T-helper 22 cell (primary cell): ENCODE data around the gene SLC6A17.

Experiments used
- DNase-seq: peaks from one replicate; pipeline ENCODE4 v3.0.0-alpha.2; 2020; ENCODE audit warnings: low read depth

The SLC6A17 gene

GRCh38 chr1:110174961-110175360 is 24.7 kb downstream of the SLC6A17 start:
- no peak for DNase-seq

DNA sequence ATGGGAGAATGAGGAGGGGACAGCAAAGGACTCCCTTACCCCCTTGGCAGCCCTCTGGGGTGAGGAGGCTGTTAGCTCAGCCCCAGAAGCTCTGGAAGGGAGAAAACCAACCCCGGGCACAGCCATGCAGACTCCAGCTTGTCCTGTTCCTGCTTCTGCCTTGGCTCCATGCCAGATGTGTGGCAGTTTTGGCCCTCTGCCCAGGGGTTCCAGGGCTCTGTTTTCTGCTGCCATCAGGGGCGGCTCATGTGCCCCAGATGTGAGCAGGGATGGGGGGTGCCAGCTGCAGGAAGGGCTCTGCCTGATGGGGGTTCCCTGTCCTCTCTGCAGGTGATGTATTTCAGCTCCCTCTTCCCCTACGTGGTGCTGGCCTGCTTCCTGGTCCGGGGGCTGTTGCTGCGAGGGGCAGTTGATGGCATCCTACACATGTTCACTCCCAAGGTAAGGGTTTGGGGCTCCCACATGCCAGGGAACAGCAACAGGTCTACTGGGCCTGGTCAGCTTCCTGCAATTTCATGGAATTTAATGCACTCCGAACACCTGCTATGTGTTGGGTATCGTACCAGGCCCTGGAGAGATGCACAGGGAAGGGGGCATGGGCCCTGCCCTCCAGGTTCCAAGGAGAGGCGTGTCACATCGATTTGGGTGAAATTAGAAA is 26.1 kb downstream of the SLC6A17 start:
- no peak for DNase-seq

GRCh38 chr1:110177775-110178174 is 27.5 kb downstream of the SLC6A17 start:
- DNase-seq, result no peak

DNA sequence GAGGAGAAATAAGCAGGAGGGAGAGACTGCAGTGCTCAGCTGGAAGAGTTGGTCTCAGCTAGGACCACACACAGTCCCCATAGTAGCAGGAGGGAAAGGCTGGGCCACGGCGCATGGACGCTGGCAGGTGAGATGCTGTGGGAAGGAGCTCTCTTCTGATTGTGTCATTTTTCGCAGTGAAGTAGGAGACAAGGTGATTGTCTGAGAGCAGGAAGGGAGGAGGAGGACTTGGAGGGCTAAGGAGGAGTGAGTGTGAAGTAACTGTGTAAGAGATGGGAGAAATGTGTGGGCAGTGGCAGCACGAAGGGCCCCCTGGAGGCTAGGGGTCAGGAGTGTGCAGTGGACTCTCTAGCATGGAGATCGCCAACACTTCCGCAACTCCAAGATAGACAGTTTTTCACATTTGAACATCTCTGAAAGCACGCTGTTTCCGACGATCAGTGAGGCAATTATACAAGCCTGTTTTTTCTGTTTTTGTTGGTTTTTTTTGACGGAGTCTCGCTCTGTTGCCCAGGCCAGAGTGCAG is 33.4 kb downstream of the SLC6A17 start:
- no peak for DNase-seq

DNA sequence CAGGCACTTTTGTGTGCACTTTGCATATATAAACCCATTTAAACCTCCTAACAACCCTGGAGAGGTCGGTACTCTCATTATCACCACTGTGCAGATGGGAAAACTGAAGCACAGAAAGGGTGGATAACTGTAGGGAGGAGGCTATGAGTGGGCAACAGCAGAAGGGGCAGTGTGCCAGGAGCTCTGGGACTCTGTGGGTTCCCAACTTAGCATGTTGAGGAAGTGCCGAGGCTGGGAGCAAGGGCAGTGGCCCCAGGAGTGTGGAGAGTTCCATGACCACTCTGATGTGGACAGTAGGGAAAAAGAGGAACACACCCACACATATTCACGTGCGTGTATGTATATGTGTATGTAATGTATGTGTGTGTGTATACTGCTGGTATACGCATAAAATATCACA is 34.2 kb downstream of the SLC6A17 start:
- no peak for DNase-seq

- no peak for DNase-seq
Measured at GRCh38 chr1:110185181-110185580, 34.9 kb downstream of the SLC6A17 start.

GRCh38 chr1:110186558-110186957 is 36.3 kb downstream of the SLC6A17 start:
- DNase-seq, result no peak

DNA sequence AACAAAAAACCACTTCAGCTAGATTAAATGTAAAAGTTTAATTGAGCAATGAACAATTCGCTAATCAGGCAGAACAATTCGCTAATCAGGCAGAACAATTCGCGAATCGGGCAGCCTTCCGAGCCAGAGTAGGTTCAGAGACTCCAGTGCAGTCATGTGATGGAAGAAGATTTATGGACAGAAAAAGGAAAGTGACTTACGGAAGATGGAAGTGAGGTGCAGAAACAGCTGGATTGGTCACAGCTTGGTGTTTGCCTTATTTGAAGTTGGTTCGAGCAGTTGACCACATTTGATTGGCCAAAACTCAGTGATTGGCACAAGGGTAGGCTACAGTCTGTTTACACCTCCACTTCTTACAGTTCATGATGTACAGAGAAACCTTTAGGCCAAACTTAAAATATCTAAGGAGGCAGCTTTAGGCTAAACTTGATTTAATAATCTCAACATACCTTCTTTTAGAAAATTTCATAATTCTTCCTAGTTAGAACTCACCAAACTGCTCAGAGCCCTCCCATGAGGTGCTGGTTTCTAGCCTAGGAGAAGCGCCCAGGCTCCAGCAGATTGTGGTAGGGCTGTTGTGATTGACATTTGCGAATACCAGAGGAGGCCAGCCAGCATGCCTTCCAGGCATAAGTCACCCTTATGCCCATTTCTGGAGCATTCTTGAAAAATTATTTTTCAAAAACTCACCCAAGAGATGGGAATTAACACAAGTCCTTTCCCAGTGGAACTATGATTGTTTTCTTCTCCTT is 37.0 kb downstream of the SLC6A17 start:
- no peak for DNase-seq

- DNase-seq, result no peak
Measured at GRCh38 chr1:110188035-110188618, 37.8 kb downstream of the SLC6A17 start.

- DNase-seq, result no peak
Measured at GRCh38 chr1:110189181-110189580, 38.9 kb downstream of the SLC6A17 start.

DNA sequence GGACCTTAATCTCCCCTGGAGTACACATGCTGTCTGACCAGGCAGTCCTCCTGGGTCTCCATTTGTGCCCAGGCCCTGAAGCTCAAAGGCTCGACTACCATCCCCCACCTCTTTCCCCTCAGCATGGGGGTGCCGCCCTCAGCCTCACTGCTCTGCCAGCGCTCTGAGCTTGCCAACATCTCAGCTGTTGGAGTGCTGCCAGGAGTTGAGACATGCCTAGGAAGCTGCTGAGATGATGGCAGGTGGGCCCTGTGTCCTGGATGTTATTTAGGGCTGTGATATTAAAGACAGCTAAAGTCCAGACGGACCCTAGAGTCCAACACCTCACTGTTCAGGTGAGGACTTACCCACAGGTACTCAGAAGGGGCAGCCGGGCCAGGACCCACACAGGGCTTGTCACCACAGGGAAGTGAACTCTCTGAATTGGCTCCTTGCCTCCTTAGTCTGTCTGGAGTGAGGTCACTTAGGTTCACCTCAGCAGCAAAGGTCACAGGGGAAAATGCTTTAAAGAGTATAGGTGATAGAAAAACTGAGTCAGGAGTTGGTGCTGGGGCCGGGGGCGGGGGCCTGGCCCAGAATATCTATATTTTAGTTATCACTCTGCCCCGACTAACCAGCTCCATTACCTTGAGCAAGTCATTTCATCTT is 40.1 kb downstream of the SLC6A17 start:
- DNase-seq, result no peak

DNA sequence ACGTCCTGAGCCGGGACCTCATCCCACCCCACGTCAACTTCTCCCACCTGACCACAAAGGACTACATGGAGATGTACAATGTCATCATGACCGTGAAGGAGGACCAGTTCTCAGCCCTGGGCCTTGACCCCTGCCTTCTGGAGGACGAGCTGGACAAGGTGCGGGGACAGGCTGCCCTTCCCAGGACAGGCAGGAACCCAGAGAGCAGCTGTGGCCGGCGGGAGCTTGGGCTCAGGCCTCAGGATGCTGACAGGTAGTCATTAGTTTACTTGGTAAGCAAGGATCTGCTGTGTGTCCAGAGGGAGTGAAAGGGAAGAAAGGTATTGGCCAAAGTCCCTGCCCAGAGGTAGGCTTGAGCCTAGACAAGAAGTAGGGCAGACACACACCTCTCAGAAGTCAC is 42.2 kb downstream of the SLC6A17 start:
- no peak for DNase-seq

DNA sequence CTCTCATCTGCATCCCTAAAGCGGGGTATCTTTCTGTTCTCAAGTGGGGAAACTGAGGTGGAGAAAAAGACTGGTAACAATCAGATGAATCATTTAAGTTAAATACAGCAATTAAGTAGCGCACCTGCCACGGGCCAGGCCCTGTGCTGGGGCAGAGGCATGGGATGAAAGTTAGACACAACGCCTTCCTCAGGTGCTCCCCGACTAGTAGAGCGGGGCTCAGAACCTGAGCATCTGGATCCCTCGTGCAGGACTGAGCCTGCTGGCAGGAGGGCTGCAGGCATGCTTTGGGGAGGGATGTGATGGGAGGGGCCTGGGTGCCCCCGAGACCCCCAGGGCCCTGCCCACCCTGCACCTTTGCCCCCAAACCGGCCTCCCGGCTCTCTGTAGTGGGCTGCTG is 44.9 kb downstream of the SLC6A17 start:
- no peak for DNase-seq

GRCh38 chr1:110196917-110197765 is 46.8 kb downstream of the SLC6A17 start:
- DNase-seq, result peak; percentile 19

DNA sequence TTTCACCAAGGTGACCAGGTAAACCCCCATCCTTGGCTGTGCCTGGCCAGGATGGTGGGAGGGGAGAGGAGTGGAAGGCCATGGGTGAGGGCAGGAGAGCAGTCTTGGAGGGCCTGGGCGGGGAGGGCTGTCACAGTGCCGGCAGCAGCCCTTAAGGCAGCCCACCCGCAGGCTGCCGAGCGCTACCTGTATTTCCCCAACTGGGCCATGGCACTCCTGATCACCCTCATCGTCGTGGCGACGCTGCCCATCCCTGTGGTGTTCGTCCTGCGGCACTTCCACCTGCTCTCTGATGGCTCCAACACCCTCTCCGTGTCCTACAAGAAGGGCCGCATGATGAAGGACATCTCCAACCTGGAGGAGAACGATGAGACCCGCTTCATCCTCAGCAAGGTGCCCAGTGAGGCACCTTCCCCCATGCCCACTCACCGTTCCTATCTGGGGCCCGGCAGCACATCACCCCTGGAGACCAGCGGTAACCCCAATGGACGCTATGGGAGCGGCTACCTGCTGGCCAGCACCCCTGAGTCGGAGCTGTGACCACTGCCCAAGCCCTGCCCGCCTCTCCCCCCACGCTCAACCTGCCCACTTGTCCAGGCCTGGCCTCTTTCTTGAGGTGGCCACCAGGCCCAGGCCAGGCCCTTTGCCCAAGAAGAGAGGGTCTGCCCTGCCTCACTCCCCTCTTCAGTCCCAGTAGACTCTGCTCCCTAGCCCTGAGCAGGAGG is 47.8 kb downstream of the SLC6A17 start:
- no peak for DNase-seq

GRCh38 chr1:110198746-110199145 is 48.5 kb downstream of the SLC6A17 start:
- DNase-seq, result no peak

GRCh38 chr1:110200190-110200589 is 49.9 kb downstream of the SLC6A17 start:
- no peak for DNase-seq

- no peak for DNase-seq
Measured at GRCh38 chr1:110200666-110201065, 50.4 kb downstream of the SLC6A17 start.

DNA sequence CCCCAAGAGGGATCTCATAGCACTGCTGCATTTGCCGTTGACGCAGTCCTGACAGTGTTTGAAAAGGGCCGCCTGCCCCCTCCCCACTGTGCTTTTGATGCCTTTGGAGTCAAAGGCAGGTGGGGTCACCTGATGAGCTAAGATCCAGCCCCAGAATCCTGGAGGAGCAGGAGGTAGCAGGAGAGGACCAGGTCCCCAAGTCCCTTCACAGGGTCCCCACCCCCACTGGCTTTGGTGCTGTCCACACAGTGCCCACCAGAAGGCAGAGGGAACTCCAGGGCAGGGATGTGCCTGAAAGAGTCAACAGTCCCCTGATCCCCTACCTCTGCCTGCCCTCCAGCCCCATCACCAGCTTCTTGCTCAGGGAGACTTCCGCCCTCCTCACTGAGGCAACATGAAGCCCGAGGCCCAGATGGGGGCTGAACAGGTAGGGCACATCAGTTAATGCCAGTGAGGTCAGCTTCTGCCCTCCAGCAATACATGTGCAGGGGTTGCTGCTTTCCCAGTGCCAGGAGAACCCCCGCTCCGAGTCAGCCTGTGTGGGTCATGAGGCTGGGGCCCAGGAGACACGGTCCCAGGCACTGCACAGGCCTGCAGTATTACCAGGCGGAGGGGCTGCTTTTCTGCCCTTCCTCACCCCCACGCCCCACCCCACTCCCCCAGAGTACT is 51.0 kb downstream of the SLC6A17 start:
- DNase-seq, result no peak

GRCh38 chr1:110203021-110203661 is 52.8 kb downstream of the SLC6A17 start:
- peak; percentile 28 for DNase-seq
